CD14-positive monocyte (primary cell): ENCODE data around the gene ADPRS. TPM values are rescaled to one million over a fixed set of nuclear protein-coding genes. Genes with fewer than 3 reads are reported as not detected.

Experiments used
- DNase-seq, 3 donors: peaks; one replicate each; pipeline ENCODE4 v3.0.0-alpha.2; 2011 to 2022
- H2AFZ ChIP-seq: 2 replicates; pipeline ENCODE4 v1.6.0; 2012; ENCODE audit warnings: mild to moderate bottlenecking, low read depth, low read length, inconsistent platforms; ENCODE audit not compliant: insufficient read depth, poor library complexity, severe bottlenecking
- H3K27ac ChIP-seq, 2 donors: 1 replicate in 1 of 2; 2 replicates in 1 of 2; pipeline ENCODE4 v1.5.1; 2012 to 2013; ENCODE audit warnings: low read length in 2 of 2, control low read depth in 1 of 2, inconsistent platforms in 1 of 2, low read depth in 1 of 2, mild to moderate bottlenecking in 1 of 2
- H3K27me3 ChIP-seq, 2 donors: one replicate each; pipeline versions ENCODE4 v1.6.0 to v1.6.1; 2011 to 2013; ENCODE audit warnings: low read length in 2 of 2; ENCODE audit not compliant: control insufficient read depth in 2 of 2, insufficient read depth in 2 of 2
- H3K36me3 ChIP-seq, 2 donors: replicated peaks in 1 of 2; 1 replicate in 1 of 2; 2 replicates in 1 of 2; pipeline versions ENCODE4 v1.5.1 to v1.6.1; 2012 to 2013; ENCODE audit warnings: low read length in 2 of 2, control low read depth in 1 of 2, inconsistent platforms in 1 of 2, mild to moderate bottlenecking in 1 of 2; ENCODE audit not compliant: insufficient read depth in 2 of 2, control insufficient read depth in 1 of 2
- H3K4me1 ChIP-seq, 2 donors: 1 replicate in 1 of 2; 2 replicates in 1 of 2; pipeline versions ENCODE4 v1.5.1 to v1.6.1; 2012 to 2013; ENCODE audit warnings: low read length in 2 of 2, control low read depth in 1 of 2, inconsistent platforms in 1 of 2, mild to moderate bottlenecking in 1 of 2, moderate library complexity in 1 of 2; ENCODE audit not compliant: insufficient read depth in 2 of 2, control insufficient read depth in 1 of 2
- H3K4me2 ChIP-seq: replicated peaks from 2 replicates; pipeline ENCODE3; 2012; ENCODE audit warnings: low read length, moderate library complexity, mild to moderate bottlenecking; ENCODE audit not compliant: poor library complexity, severe bottlenecking; ENCODE audit errors: extremely low read depth
- H3K4me3 ChIP-seq, 3 experiments: fragments of 200-600 bp in 1 of 3; sonication (generic) in 1 of 3; replicated peaks in 1 of 3; 1 replicate in 2 of 3; 2 replicates in 1 of 3; pipeline ENCODE4 v1.5.1; 2011 to 2013; ENCODE audit warnings: low read length in 3 of 3, mild to moderate bottlenecking in 3 of 3, control low read depth in 2 of 3, low read depth in 2 of 3, inconsistent platforms in 1 of 3, moderate library complexity in 1 of 3
- H3K79me2 ChIP-seq: 2 replicates; pipeline ENCODE4 v1.6.0; 2012; ENCODE audit warnings: mild to moderate bottlenecking, control low read depth, inconsistent platforms, low read length, moderate library complexity; ENCODE audit not compliant: insufficient read depth
- H3K9ac ChIP-seq: 2 replicates; pipeline ENCODE4 v1.6.0; 2017; ENCODE audit warnings: low read length, mild to moderate bottlenecking; ENCODE audit not compliant: insufficient read depth, poor library complexity, severe bottlenecking
- H3K9me3 ChIP-seq, 2 donors: replicated peaks in 1 of 2; 1 replicate in 1 of 2; 2 replicates in 1 of 2; pipeline versions ENCODE4 v1.5.1 to v1.6.1; 2012 to 2013; ENCODE audit warnings: low read length in 2 of 2, control low read depth in 1 of 2; ENCODE audit not compliant: control insufficient read depth in 1 of 2, insufficient read depth in 1 of 2
- H4K20me1 ChIP-seq: 2 replicates; pipeline ENCODE4 v1.6.0; 2012; ENCODE audit warnings: mild to moderate bottlenecking, low read length, control low read depth, moderate library complexity; ENCODE audit not compliant: insufficient read depth
- H3K27ac Mint-ChIP-seq, 7 donors: one replicate each; pipeline ENCODE4 v1.8.0; 2020; ENCODE audit warnings: mild to moderate bottlenecking in 7 of 7, mixed read lengths in 7 of 7, moderate library complexity in 6 of 7, inconsistent platforms in 2 of 7
- H3K27me3 Mint-ChIP-seq, 3 donors: one replicate each; pipeline ENCODE4 v1.8.0; 2021 to 2022; ENCODE audit warnings: low read depth in 3 of 3, mild to moderate bottlenecking in 3 of 3, mixed read lengths in 3 of 3, moderate library complexity in 3 of 3, inconsistent platforms in 1 of 3
- H3K36me3 Mint-ChIP-seq, 2 donors: one replicate each; pipeline ENCODE4 v1.8.0; 2020; ENCODE audit warnings: mixed read lengths in 2 of 2, inconsistent platforms in 1 of 2, mild to moderate bottlenecking in 1 of 2
- H3K4me1 Mint-ChIP-seq: one replicate; pipeline ENCODE4 v1.8.0; 2020; ENCODE audit warnings: mild to moderate bottlenecking, mixed read lengths
- H3K4me3 Mint-ChIP-seq, 2 donors: one replicate each; pipeline ENCODE4 v1.8.0; 2020; ENCODE audit warnings: mild to moderate bottlenecking in 2 of 2, mixed read lengths in 2 of 2, moderate library complexity in 1 of 2
- H3K9me3 Mint-ChIP-seq, 7 donors: one replicate each; pipeline ENCODE4 v1.8.0; 2020 to 2022; ENCODE audit warnings: mixed read lengths in 7 of 7, mild to moderate bottlenecking in 6 of 7, moderate library complexity in 6 of 7, inconsistent platforms in 2 of 7
- WGBS: methylation state at CpG from one replicate; pipeline ENCODE4 v1.1.5; 2013; ENCODE audit warnings: missing lambda C conversion rate; ENCODE audit not compliant: insufficient coverage; 5-methylcytosine and 5-hydroxymethylcytosine counted together
- intact Hi-C, 2 donors: fragments of 100-400 bp; cut with micrococcal nuclease; formaldehyde crosslinking; loops; one replicate each; pipeline versions ENCODE4 v1.15.0 to v1.15.1; 2023
- polyA plus RNA-seq, 3 donors: library from polyadenylated mRNA; depleted of rRNA in 1 of 3; unstranded in 2 of 3; stranded (reverse) in 1 of 3; fragments of 300-500 nt in 2 of 3; fragments of >200 nt in 1 of 3; fragmentation: Illumina TruSeq in 2 of 3; gene quantifications; 1 replicate in 2 of 3; 2 replicates in 1 of 3; pipeline ENCODE4 v1.2.3, GENCODE V29; 2012 to 2021
- TF ChIP-seq, protein P1 (sequence below): fragments of 200-600 bp; IDR thresholded peaks from one replicate; pipeline ENCODE4 v1.8.0; 2022; ENCODE audit warnings: antibody characterized with exemption, mild to moderate bottlenecking

Gene ADPRS
- polyA plus RNA-seq, 3 donors, result 13.4 to 30.6 (median 21.9) TPM

DNA sequence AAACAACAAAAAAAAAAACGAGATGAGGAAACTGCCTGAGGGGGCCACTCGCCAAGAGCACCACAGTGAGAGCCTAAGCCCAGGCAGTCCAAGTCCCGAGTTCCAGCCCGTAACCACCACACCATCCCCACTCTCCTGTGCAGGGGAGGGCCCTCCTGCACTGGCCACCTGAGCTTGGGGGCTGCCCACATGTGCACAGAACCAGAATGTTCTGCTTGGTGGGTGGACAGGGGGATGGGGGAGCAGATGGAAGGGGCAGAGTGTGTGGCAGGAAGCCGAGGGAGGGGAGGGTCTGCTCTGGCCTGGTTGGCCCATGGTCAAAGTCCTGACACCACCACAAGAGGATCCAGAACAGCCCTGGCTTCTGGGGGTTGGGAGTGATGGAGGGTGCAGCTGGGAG lies 17.6 kb downstream of the ADPRS start:
- Mint-ChIP-seq H3K9me3 (peaks cover 0 to 4% (median 0%) of the 10 kb centered on the region in 7 donors), H3K4me3 (no peak overlapping the region)

DNA sequence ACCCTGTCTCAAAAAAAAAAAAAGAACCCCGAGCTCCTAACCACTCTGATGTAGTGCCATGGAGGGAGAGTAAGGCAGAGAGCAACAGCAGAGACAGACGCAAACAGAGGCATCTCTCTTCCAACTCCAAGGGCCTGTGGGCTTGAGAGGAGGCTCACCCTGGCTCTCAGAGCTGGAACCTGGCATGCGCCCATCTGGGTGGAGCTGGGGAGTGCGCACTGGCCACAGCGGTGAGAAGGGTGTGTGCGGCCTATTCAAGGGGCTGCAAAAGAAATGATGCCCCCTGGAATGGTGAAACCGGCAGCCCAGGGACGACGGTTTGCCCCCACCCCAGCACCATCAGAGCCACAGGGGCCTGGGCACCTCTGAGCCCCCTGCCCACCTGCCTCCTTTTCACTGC lies 18.7 kb downstream of the ADPRS start:
- intact Hi-C loops, result no loop called here
- no peaks in the 10 kb centered on the region for H3K9me3 Mint-ChIP-seq
- Histone ChIP-seq H3K4me2 (no peak overlapping the region), H3K4me1 (no peaks in the 10 kb centered on the region), H3K27ac (no peak overlapping the region), H2AFZ (no peak overlapping the region), H3K4me3 (no peak overlapping the region), H3K79me2 (no peaks in the 10 kb centered on the region), H3K36me3 (peaks cover 0 to 1% of the 10 kb centered on the region in 2 donors), H3K27me3 (no peaks in the 10 kb centered on the region), H3K9me3 (no peaks in the 10 kb centered on the region), H4K20me1 (no peaks in the 10 kb centered on the region), H3K9ac (no peak overlapping the region)
- DNase-seq, result no peak
- TF ChIP-seq, protein P1, sequence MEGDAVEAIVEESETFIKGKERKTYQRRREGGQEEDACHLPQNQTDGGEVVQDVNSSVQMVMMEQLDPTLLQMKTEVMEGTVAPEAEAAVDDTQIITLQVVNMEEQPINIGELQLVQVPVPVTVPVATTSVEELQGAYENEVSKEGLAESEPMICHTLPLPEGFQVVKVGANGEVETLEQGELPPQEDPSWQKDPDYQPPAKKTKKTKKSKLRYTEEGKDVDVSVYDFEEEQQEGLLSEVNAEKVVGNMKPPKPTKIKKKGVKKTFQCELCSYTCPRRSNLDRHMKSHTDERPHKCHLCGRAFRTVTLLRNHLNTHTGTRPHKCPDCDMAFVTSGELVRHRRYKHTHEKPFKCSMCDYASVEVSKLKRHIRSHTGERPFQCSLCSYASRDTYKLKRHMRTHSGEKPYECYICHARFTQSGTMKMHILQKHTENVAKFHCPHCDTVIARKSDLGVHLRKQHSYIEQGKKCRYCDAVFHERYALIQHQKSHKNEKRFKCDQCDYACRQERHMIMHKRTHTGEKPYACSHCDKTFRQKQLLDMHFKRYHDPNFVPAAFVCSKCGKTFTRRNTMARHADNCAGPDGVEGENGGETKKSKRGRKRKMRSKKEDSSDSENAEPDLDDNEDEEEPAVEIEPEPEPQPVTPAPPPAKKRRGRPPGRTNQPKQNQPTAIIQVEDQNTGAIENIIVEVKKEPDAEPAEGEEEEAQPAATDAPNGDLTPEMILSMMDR, result no peak
- H3K4me3 Mint-ChIP-seq, result no peak overlapping the region
- 98% methylated on average over 7 of the region's 9 CpGs for WGBS
- peaks cover 2 to 6% (median 6%) of the 10 kb centered on the region in 3 donors for H3K27me3 Mint-ChIP-seq
- H3K4me1 Mint-ChIP-seq, result peaks cover 5% of the 10 kb centered on the region
- H3K36me3 Mint-ChIP-seq, result peaks cover 12 to 33% of the 10 kb centered on the region in 2 donors
- H3K27ac Mint-ChIP-seq, result no peak overlapping the region

More for the DNA sequence above, 17.6 kb downstream of the ADPRS start:
- Mint-ChIP-seq H3K27me3 (peaks cover 3 to 6% (median 6%) of the 10 kb centered on the region in 3 donors), H3K4me1 (peaks cover 5% of the 10 kb centered on the region), H3K27ac (peak overlapping the region in 1 of 7 donors; percentile 26), H3K36me3 (peaks cover 8 to 29% of the 10 kb centered on the region in 2 donors)
- Histone ChIP-seq H3K4me3 (no peak overlapping the region), H4K20me1 (no peaks in the 10 kb centered on the region), H3K9ac (no peak overlapping the region), H3K4me2 (no peak overlapping the region), H3K9me3 (no peaks in the 10 kb centered on the region), H3K27ac (no peak overlapping the region), H3K27me3 (no peaks in the 10 kb centered on the region), H3K79me2 (no peaks in the 10 kb centered on the region), H3K36me3 (no peaks in the 10 kb centered on the region), H2AFZ (no peak overlapping the region), H3K4me1 (no peaks in the 10 kb centered on the region)
- WGBS, result 38% methylated on average over 1 of the region's 5 CpGs
- intact Hi-C loops, result no loop called here
- DNase-seq, result no peak
- TF ChIP-seq, protein P1, result no peak
